HEK293T (cell line): ENCODE data around the gene EZR.

ENCODE experiments used
- BHLHE40 ChIP-seq: fragments of 450-650 bp; IDR thresholded peaks from 2 replicates; pipeline ENCODE4 v1.6.1; 2016; ENCODE audit warnings: mild to moderate bottlenecking, moderate library complexity, borderline replicate concordance
- FOXA1 ChIP-seq: fragments of 450-650 bp; IDR thresholded peaks from 2 replicates; pipeline ENCODE4 v1.6.1; 2016; ENCODE audit warnings: mild to moderate bottlenecking
- FOXM1 ChIP-seq: fragments of 450-650 bp; IDR thresholded peaks from 2 replicates; pipeline ENCODE4 v1.6.1; 2017; ENCODE audit warnings: mild to moderate bottlenecking, borderline replicate concordance
- NFRKB ChIP-seq: fragments of 450-650 bp; IDR thresholded peaks from 2 replicates; pipeline ENCODE4 v1.6.1; 2016; ENCODE audit warnings: mild to moderate bottlenecking, moderate library complexity
- ZNF384 ChIP-seq: fragments of 450-650 bp; IDR thresholded peaks from 2 replicates; pipeline ENCODE4 v1.6.1; 2016

GRCh38 chr6:158831571-158831970, 12.4 kb upstream of the EZR start:
- TF ChIP-seq FOXM1: no peak
- no peak for TF ChIP-seq ZNF384
- no peak for TF ChIP-seq BHLHE40
- TF ChIP-seq NFRKB: no peak
- TF ChIP-seq FOXA1: no peak
